OCI-LY7 (cell line): Measurements from ENCODE around the gene RTN4R. TPM values are rescaled to one million over a fixed set of nuclear protein-coding genes. Genes with fewer than 3 reads are reported as not detected.

Experiments used
- BruUV-seq: library from RNA; stranded (reverse); fragments of 400-500 nt; replicated peaks from 2 replicates; lab custom pipeline; 2021; lab: Mats Ljungman, UMichigan
- CTCF ChIA-PET: fragments of 300-600 bp; sonication (Branson Sonifier 250); formaldehyde crosslinking; loops from one replicate; lab custom pipeline; 2022; ENCODE audit warnings: antibody characterized with exemption; ENCODE audit not compliant: unreplicated experiment; lab: Charles Lee
- POLR2A ChIA-PET: fragments of 300-600 bp; sonication (Branson Sonifier 250); formaldehyde crosslinking; loops from one replicate; lab custom pipeline; 2022; ENCODE audit warnings: antibody characterized with exemption; lab: Charles Lee
- DNase-seq: peaks from one replicate; pipeline ENCODE4 v3.0.0-alpha.2; 2015; ENCODE audit warnings: low spot score
- H2AFZ ChIP-seq: fragments of 200-600 bp; sonication (generic), shearing (Covaris generic); 2 replicates; pipeline ENCODE4 v1.6.1; 2014; ENCODE audit warnings: mild to moderate bottlenecking, antibody characterized with exemption, low read length, moderate library complexity
- H3K27ac ChIP-seq: fragments of 200-600 bp; sonication (generic); 2 replicates; pipeline ENCODE4 v1.5.1; 2014; ENCODE audit warnings: mixed run types, low read depth, mild to moderate bottlenecking, moderate library complexity, low read length, inconsistent platforms; ENCODE audit not compliant: poor library complexity, severe bottlenecking
- H3K36me3 ChIP-seq: fragments of 200-600 bp; sonication (generic); 2 replicates; pipeline ENCODE4 v1.6.1; 2014; ENCODE audit warnings: mild to moderate bottlenecking, antibody characterized with exemption, low read length, moderate library complexity, mixed read lengths; ENCODE audit not compliant: insufficient read depth
- H3K4me1 ChIP-seq: fragments of 200-600 bp; sonication (generic); 2 replicates; pipeline ENCODE4 v1.5.1; 2014; ENCODE audit warnings: mild to moderate bottlenecking, low read length; ENCODE audit not compliant: insufficient read depth, poor library complexity, severe bottlenecking
- H3K4me2 ChIP-seq: fragments of 200-600 bp; sonication (generic); 2 replicates; pipeline ENCODE4 v1.6.1; 2014; ENCODE audit warnings: mild to moderate bottlenecking, low read length
- H3K4me3 ChIP-seq: fragments of 200-600 bp; sonication (generic); 2 replicates; pipeline ENCODE4 v1.5.1; 2014; ENCODE audit warnings: mild to moderate bottlenecking, low read depth, low read length; ENCODE audit not compliant: poor library complexity, severe bottlenecking
- H3K79me2 ChIP-seq: fragments of 200-600 bp; sonication (generic); 2 replicates; pipeline ENCODE4 v1.6.1; 2016; ENCODE audit warnings: low read depth, mild to moderate bottlenecking, low read length, moderate library complexity, mixed read lengths; ENCODE audit not compliant: insufficient read depth
- H3K9me2 ChIP-seq: fragments of 200-600 bp; sonication (generic); 2 replicates; pipeline ENCODE4 v1.6.1; 2016; ENCODE audit warnings: mild to moderate bottlenecking, low read length, mixed read lengths; ENCODE audit not compliant: insufficient read depth
- H3K9me3 ChIP-seq: fragments of 200-600 bp; sonication (generic); 2 replicates; pipeline ENCODE4 v1.6.1; 2014; ENCODE audit warnings: mild to moderate bottlenecking, mixed run types, low read length, mixed read lengths
- H4K20me1 ChIP-seq: fragments of 200-600 bp; sonication (generic); 2 replicates; pipeline ENCODE4 v1.6.1; 2014; ENCODE audit warnings: mild to moderate bottlenecking, antibody characterized with exemption, low read length, moderate library complexity, mixed read lengths; ENCODE audit not compliant: insufficient read depth
- EZH2phosphoT487 ChIP-seq: fragments of 200-600 bp; sonication (generic); IDR thresholded peaks from 2 replicates; pipeline ENCODE4 v1.6.1; 2018; ENCODE audit warnings: low read depth, borderline replicate concordance, mild to moderate bottlenecking, mixed run types, antibody characterized with exemption, low read length, moderate library complexity, mixed read lengths
- intact Hi-C: fragments of 100-400 bp; cut with micrococcal nuclease; formaldehyde crosslinking; loops from one replicate; pipeline ENCODE4 v1.10.0; 2022; ENCODE audit not compliant: unreplicated experiment
- total RNA-seq, 2 experiments: library from RNA; depleted of rRNA in 1 of 2; stranded (reverse); fragments of >200 nt in 1 of 2; shearing (Covaris generic) in 1 of 2; gene quantifications; 2 replicates each; pipeline ENCODE4 v1.2.3, GENCODE V29; 2014 to 2022
- TF ChIP-seq, protein P1 (sequence below): fragments of 200-600 bp; sonication (generic); conservative IDR thresholded peaks from 2 replicates; pipeline ENCODE4 v1.5.1; 2014; ENCODE audit warnings: mild to moderate bottlenecking, antibody characterized with exemption, low read length, moderate library complexity, mixed read lengths

RTN4R gene
- total RNA-seq, 2 experiments from 2014 or later = not detected

DNA sequence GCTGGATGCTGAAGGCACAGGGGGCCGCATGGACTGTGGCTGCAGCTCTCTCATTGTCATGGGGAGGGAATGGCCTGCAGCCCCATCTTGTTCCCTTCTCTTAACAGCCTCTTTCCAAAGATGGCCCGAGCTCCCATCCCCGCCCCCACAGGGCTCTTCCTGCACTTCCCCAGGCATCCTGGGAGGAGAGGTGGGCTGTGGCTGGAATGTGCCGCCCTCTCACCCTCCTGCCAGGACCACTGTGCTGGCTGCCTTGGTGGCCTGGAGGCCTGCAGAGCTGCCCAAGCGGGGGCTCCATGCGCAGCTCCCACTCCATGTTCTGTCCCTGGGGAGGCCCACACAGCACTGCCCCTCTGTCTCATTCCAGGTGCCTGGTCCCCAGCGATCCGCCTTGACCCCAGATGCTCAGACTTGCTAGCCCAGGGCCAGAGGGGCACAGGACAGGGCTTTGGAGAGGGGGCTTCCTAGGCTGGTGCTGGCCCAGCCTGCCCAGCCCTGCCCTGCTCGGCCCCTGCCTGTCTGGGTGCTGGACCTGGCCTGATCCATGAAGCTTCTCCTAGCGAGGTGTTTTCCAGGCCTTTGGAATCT, 56.6 kb downstream of the RTN4R start:
- peaks cover 6% of the 10 kb centered on the region for H3K4me1 ChIP-seq
- H3K4me2 ChIP-seq = no peak overlapping the region
- H4K20me1 ChIP-seq = no peaks in the 10 kb centered on the region
- H3K4me3 ChIP-seq = no peak overlapping the region
- no TSS peak for BruUV-seq
- ChIA-PET CTCF (no interaction called here), POLR2A (no interaction called here)
- no peak overlapping the region for H3K27ac ChIP-seq
- intact Hi-C loops = loop anchor here (10.0 kb wide), 1 partner anchor 1403 kb away; no protein-coding TSS in a partner anchor
- H3K36me3 ChIP-seq = no peaks in the 10 kb centered on the region
- no peak overlapping the region for H2AFZ ChIP-seq
- H3K9me3 ChIP-seq = no peaks in the 10 kb centered on the region
- no peaks in the 10 kb centered on the region for H3K79me2 ChIP-seq
- H3K9me2 ChIP-seq = no peaks in the 10 kb centered on the region
- DNase-seq = no peak
- TF ChIP-seq EZH2phosphoT487 = no peak
- TF ChIP-seq, protein P1, sequence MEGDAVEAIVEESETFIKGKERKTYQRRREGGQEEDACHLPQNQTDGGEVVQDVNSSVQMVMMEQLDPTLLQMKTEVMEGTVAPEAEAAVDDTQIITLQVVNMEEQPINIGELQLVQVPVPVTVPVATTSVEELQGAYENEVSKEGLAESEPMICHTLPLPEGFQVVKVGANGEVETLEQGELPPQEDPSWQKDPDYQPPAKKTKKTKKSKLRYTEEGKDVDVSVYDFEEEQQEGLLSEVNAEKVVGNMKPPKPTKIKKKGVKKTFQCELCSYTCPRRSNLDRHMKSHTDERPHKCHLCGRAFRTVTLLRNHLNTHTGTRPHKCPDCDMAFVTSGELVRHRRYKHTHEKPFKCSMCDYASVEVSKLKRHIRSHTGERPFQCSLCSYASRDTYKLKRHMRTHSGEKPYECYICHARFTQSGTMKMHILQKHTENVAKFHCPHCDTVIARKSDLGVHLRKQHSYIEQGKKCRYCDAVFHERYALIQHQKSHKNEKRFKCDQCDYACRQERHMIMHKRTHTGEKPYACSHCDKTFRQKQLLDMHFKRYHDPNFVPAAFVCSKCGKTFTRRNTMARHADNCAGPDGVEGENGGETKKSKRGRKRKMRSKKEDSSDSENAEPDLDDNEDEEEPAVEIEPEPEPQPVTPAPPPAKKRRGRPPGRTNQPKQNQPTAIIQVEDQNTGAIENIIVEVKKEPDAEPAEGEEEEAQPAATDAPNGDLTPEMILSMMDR = no peak

DNA sequence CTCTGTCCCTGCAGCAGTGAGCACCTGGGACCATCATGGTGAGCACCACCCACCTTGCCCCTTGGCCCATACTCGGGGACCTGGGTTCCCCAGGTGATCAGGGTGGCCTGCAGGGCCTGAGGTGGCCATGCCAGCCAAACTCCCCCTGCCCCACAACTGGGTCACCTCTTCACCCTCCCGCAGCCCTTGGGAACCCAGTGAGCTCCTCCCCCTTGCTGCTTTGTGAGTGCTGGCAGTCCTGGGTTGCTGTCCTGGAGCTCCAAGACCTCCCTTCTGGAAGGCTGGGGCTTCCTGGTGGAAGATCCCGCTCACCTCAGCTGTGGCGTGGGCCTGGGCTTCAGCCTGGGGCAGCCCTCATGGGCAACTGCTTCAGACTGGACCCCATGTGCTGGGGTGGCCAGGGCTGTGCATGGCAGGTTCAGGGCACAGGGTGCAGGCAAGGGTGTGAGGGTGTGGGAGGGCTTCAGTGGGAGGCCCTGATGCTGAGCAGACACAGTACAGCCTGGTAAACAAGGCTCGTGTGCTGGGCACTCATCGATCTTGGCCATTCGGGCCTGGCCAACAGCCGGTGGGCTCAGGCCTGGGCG, 57.6 kb downstream of the RTN4R start:
- Histone ChIP-seq H3K79me2 (no peaks in the 10 kb centered on the region), H3K9me2 (no peaks in the 10 kb centered on the region), H4K20me1 (no peaks in the 10 kb centered on the region), H3K9me3 (no peaks in the 10 kb centered on the region), H2AFZ (no peak overlapping the region), H3K4me1 (peaks cover 15% of the 10 kb centered on the region), H3K4me3 (no peak overlapping the region), H3K4me2 (no peak overlapping the region), H3K36me3 (no peaks in the 10 kb centered on the region), H3K27ac (no peak overlapping the region)
- DNase-seq = no peak
- BruUV-seq = no TSS peak
- CTCF ChIA-PET = no interaction called here
- intact Hi-C loops = loop anchor here (10.0 kb wide), 1 partner anchor 1404 kb away; no protein-coding TSS in a partner anchor
- POLR2A ChIA-PET = no interaction called here
- TF ChIP-seq, protein P1 = no peak
- no peak for TF ChIP-seq EZH2phosphoT487

DNA sequence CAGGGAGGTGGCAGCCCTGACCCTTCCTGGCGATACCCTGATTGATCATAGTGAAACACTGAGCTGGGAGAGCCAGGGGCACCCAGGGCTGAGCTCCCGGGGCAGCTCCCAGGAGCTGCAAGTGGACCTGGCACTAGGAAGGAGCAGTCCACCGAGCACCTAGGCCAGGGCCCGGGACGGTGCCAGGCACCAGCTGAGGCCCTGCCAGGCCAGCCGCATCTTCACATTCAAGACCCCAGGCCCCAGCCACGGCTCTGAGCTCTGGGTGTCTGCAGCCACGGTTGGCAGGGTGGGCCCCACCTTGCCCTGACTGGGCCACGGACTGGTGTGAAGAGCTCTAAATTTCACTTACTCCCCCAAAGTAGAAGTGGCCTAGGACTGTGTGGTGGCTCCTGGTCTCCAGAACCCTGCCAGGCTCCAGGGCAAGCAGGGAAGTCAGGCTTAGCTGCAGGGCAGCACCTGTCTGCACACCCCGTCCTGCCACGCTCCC, 58.3 kb downstream of the RTN4R start:
- no TSS peak for BruUV-seq
- Histone ChIP-seq H3K4me2 (no peak overlapping the region), H4K20me1 (no peaks in the 10 kb centered on the region), H3K9me2 (no peaks in the 10 kb centered on the region), H2AFZ (no peak overlapping the region), H3K36me3 (no peaks in the 10 kb centered on the region), H3K4me1 (peaks cover 15% of the 10 kb centered on the region), H3K4me3 (no peak overlapping the region), H3K79me2 (no peaks in the 10 kb centered on the region), H3K9me3 (no peaks in the 10 kb centered on the region), H3K27ac (no peak overlapping the region)
- ChIA-PET CTCF (no interaction called here), POLR2A (no interaction called here)
- DNase-seq = no peak
- TF ChIP-seq EZH2phosphoT487 = no peak
- TF ChIP-seq, protein P1 = no peak
- intact Hi-C loops = loop anchor here (10.0 kb wide), 1 partner anchor 1405 kb away; no protein-coding TSS in a partner anchor
